ENCODE measurements around the gene CPVL.

GRCh38 chr7:29003703-29004102, 142.6 kb downstream of the CPVL start:
- TF ChIP-seq CTCF (IDR thresholded peaks at IDR 0.05; ENCODE audit: borderline replicate concordance, extremely low read depth, low read length, poor library complexity, severe bottlenecking) (no peak), EZH2 (IDR thresholded peaks at IDR 0.05; ENCODE audit: borderline replicate concordance, low read depth, low read length, severe bottlenecking) (no peak)
